Panc1 (cell line): Measurements from ENCODE around the gene RIOK2. TPM values are rescaled to one million over a fixed set of nuclear protein-coding genes. Genes with fewer than 3 reads are reported as not detected.

Experiments used
- ATAC-seq: fragments of 200-7000 bp; cut with Tn5 transposase; 2 replicates; pipeline ENCODE4 v1.9.1; 2020; ENCODE audit warnings: mild to moderate bottlenecking, moderate library complexity
- Bru-seq: library from RNA; stranded (reverse); fragments of 400-500 nt; gene quantifications from one replicate; lab custom pipeline; 2021; lab: Mats Ljungman, UMichigan
- BruChase-seq, 2 experiments: library from RNA; stranded (reverse); fragments of 400-500 nt; gene quantifications; one replicate each; lab custom pipeline; 2021; lab: Mats Ljungman, UMichigan
- BruUV-seq: library from RNA; stranded (reverse); fragments of 400-500 nt; replicated peaks from 2 replicates; lab custom pipeline; 2021; lab: Mats Ljungman, UMichigan
- CTCF ChIA-PET: fragments of 300-600 bp; sonication (Branson Sonifier 250); formaldehyde crosslinking; loops from one replicate; lab custom pipeline; 2022; ENCODE audit warnings: antibody characterized with exemption; lab: Charles Lee
- POLR2A ChIA-PET: fragments of 300-600 bp; sonication (Branson Sonifier 250); formaldehyde crosslinking; loops from one replicate; lab custom pipeline; 2022; ENCODE audit warnings: antibody characterized with exemption; lab: Charles Lee
- DNase-seq: peaks from one replicate; pipeline ENCODE4 v3.0.0-alpha.2; 2010; ENCODE audit warnings: low read depth, low spot score
- H3K27ac ChIP-seq: 2 replicates; pipeline ENCODE4 v1.5.1; 2011; ENCODE audit warnings: mild to moderate bottlenecking, low read length, inconsistent platforms
- H3K27me3 ChIP-seq: fragments of 200-500 bp; sonication (Bioruptor generic); 2 replicates; pipeline ENCODE4 v1.6.0; 2014; ENCODE audit warnings: low read length, inconsistent platforms; ENCODE audit not compliant: control insufficient read depth, insufficient read depth
- H3K36me3 ChIP-seq: fragments of 200-500 bp; sonication (Bioruptor generic); 2 replicates; pipeline ENCODE4 v1.5.1; 2014; ENCODE audit warnings: inconsistent platforms, mild to moderate bottlenecking, low read length, moderate library complexity; ENCODE audit not compliant: control insufficient read depth, insufficient read depth
- H3K4me1 ChIP-seq: 2 replicates; pipeline ENCODE4 v1.5.1; 2011; ENCODE audit warnings: inconsistent platforms, mild to moderate bottlenecking, low read length, moderate library complexity; ENCODE audit not compliant: control insufficient read depth, insufficient read depth
- H3K4me3 ChIP-seq, 2 experiments: 2 replicates each; pipeline ENCODE4 v1.5.1; 2011 to 2012; ENCODE audit warnings: low read depth in 2 of 2, low read length in 2 of 2, mild to moderate bottlenecking in 2 of 2, inconsistent platforms in 1 of 2, moderate library complexity in 1 of 2
- H3K9me3 ChIP-seq: fragments of 200-500 bp; sonication (Bioruptor generic); 2 replicates; pipeline ENCODE4 v1.5.1; 2014; ENCODE audit warnings: low read depth, mild to moderate bottlenecking, inconsistent platforms, low read length, moderate library complexity; ENCODE audit not compliant: control insufficient read depth, insufficient read depth
- CTCF ChIP-seq: fragments of 450-650 bp; IDR thresholded peaks from 2 replicates; pipeline ENCODE4 v1.5.1; 2017; ENCODE audit warnings: mild to moderate bottlenecking
- POLR2AphosphoS5 ChIP-seq: IDR thresholded peaks from 2 replicates; pipeline ENCODE4 v1.6.1; 2012; ENCODE audit warnings: mild to moderate bottlenecking, low read depth, low read length, moderate library complexity
- REST ChIP-seq, 2 experiments: IDR thresholded peaks; 2 replicates each; pipeline ENCODE4 v1.6.1; 2011 to 2012; ENCODE audit warnings: low read depth in 2 of 2, control low read depth in 1 of 2, low read length in 1 of 2, mild to moderate bottlenecking in 1 of 2, moderate library complexity in 1 of 2; ENCODE audit not compliant: insufficient read depth in 1 of 2
- SIN3A ChIP-seq: IDR thresholded peaks from 2 replicates; pipeline ENCODE4 v1.6.1; 2012; ENCODE audit warnings: low read depth, mild to moderate bottlenecking, low read length, moderate library complexity, borderline replicate concordance; ENCODE audit not compliant: insufficient read depth
- TCF7L2 ChIP-seq: IDR thresholded peaks from 2 replicates; pipeline ENCODE4 v1.6.1; 2011; ENCODE audit warnings: mild to moderate bottlenecking, low read depth, low read length, inconsistent platforms
- in situ Hi-C: cut with HindIII; loops from 2 replicates; pipeline ENCODE4 v1.10.0; 2016; ENCODE audit warnings: low sequenced_read_pairs, low pct_unique_long_range_greater_than_20kb
- intact Hi-C: fragments of 100-400 bp; cut with micrococcal nuclease; formaldehyde crosslinking; loops from one replicate; pipeline ENCODE4 v1.10.0; 2022; ENCODE audit not compliant: unreplicated experiment
- long read RNA-seq: library from polyadenylated mRNA; unstranded; transcript quantifications from one replicate; pipeline ENCODE4 v2.0.0, GENCODE V29; 2021; ENCODE audit not compliant: unreplicated experiment
- polyA plus RNA-seq: library from polyadenylated mRNA; unstranded; fragments of >200 nt; gene quantifications from one replicate; pipeline ENCODE4 v1.2.1, GENCODE V29; 2012; ENCODE audit warnings: missing spikeins; ENCODE audit not compliant: insufficient read length
- total RNA-seq: library from RNA; stranded (reverse); gene quantifications from one replicate; pipeline ENCODE4 v1.2.1, GENCODE V29; 2021; ENCODE audit not compliant: unreplicated experiment

Gene RIOK2
- total RNA-seq = 32.5 TPM
- polyA plus RNA-seq = 26.3 TPM
- percentile 86 among the genes with signal in this experiment for Bru-seq, nascent RNA
- percentile 88 among the genes with signal in this experiment for BruChase-seq, experiment 1, labeled RNA remaining after a 2-hour chase
- BruChase-seq, experiment 2, labeled RNA remaining after a 6-hour chase = percentile 69 among the genes with signal in this experiment
- long read RNA-seq, transcript RIOK2-201 (10 exons, 3,922 nt) = major isoform, 64 of 83 reads
- long read RNA-seq, partial matches to known transcripts = 14 of 83 reads
- long read RNA-seq, other reads (novel, unspliced or antisense) = 2 of 83 reads

DNA sequence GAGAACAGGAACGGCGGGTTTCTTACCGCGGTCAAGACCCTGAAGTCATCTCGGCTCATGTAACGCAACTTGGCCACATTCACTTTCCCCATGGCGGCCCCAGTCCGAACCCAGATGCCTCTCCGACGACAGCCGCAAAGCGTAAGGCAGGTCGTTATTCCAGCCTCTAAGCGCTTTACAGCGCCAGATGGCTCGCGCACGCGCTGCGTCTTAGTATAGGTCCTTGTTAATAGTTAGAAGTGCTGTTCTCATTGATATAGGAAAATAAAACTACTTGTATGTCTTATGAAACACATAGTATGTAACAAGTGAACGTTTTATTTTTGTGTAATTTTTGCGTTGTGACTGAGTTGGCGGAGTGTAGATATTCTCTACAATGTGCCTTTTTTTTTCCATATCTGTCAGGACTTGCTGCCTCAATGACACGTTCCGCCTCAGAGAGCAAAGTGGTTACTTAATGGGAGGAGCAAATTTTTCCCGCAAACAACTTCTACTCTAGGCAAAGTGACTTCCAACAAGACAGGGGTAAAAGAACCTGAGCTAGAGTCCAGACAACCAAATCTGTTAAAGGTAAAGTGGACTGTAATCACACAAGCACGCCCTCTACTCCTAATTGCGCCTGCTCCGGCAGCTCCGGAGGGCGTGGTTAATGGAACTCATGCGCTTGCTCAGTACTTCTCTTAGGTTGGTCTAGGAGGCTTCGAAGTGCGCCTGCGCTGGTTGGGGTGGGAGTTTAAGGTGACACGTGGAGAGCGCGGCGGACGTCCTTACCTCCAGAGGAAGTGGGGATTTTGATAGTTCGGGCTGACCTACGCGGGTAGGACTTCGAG is at the start of gene RIOK2:
Gene RIOK2 (minus strand): TSS at position 148 of the 830 bp plus-strand sequence. CDS start 56 bp downstream, at position 92.
- intact Hi-C loops = no loop called here
- POLR2A ChIA-PET = no interaction called here

More for the DNA sequence above, at the start of gene RIOK2:
- Histone ChIP-seq H3K4me1 (peaks cover 9% of the 10 kb centered on the region; the same call in 1 of the 2 replicates), H3K27ac (peak within 1 kb of the TSS; percentile 96), H3K36me3 (peaks cover 12% of the 10 kb centered on the region), H3K9me3 (no peaks in the 10 kb centered on the region), H3K27me3 (no peaks in the 10 kb centered on the region), H3K4me3 (peak within 1 kb of the TSS; percentile 98 to 100)
- in situ Hi-C loops = no loop called here
- ATAC-seq (peak; percentile 96), DNase-seq (peak; percentile 99)
- CTCF ChIA-PET = interaction anchor here (0.7 kb wide), 1 partner anchor 13 kb away, joined by 8 read pairs; no protein-coding TSS in a partner anchor
- BruUV-seq = no TSS peak
- TF ChIP-seq POLR2AphosphoS5 (peak; percentile 71), SIN3A (no peak), CTCF (no peak), REST (IDR thresholded peaks at IDR 0.05; ENCODE audit: insufficient read depth in 1 of 2, low read depth in 2 of 2, low read length in 1 of 2) (no peak), TCF7L2 (peak; percentile 97)
